Stimulated activated CD4-positive, alpha-beta T cell treated with anti-CD3 and anti-CD28 coated beads, Interleukin-4, amount 100 ng/mL, for 48 hours (primary cell): Measurements from ENCODE around the gene NFATC1.

Experiments
- DNase-seq, 2 donors: peaks; one replicate each; pipeline ENCODE4 v3.0.0-alpha.2; 2020; ENCODE audit warnings: low read depth in 2 of 2

The NFATC1 gene

DNA sequence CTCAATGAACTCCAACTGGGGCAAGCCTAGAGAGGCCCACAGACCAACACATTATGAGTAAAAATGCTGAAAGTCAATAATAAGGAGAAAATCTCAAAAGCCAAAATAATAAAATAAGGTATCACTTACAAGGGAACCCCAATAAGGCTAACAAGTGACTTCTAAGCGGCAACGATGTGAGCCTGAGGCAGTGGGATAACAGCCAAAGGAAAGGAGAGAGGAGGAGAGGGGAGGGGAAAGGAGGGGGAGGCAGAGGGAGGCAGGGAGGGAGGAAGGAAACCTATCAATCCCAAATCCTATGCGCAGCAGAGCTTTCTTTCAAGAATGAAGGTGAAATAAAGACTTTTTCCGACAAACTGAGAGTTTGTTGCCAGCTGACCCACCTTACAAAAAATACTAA is 6.0 kb upstream of the NFATC1 start:
- no peak for DNase-seq

DNA sequence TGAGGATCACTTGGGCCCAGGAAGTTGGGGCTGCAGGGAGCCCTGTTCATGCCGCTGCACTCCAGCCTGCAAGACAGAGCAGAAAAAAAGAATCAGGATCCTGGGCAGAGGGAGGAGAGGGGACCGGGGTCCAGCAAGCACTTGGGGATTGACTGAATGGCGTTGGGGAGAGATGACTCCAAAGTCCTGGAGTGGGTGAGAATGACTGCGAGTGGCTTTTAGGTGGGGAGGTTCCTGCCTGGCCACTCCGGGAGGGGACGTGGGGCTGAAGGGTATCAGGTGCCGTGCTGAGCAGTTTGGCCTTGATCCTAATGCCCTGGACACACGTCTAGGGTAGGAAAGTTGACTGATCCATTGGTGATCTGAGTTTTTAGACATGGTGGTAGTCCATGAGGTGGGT is 3.5 kb upstream of the NFATC1 start:
- DNase-seq, result no peak

DNA sequence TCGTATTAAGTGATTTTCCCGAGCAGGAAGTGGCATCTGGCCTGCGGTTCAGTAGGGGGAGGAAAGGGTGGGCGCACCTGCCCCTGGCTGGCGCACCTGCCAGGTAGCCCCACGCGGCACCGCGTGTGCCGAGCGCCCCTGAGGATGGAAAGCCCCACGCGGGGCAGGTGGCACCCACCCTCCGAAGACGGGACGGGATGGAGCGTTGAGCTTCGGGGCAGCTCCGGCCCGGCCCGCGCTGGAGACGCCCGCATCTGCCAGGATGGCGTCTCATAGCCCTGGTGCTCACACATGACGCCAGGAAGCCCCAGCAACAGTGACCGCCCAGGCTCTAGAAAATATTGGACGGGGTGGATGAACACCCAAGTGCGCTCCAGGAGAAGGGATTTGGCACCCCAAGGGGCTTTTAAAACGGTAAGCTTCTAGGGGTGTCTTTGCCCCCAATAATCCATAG is 2.5 kb upstream of the NFATC1 start:
- DNase-seq, result no peak

DNA sequence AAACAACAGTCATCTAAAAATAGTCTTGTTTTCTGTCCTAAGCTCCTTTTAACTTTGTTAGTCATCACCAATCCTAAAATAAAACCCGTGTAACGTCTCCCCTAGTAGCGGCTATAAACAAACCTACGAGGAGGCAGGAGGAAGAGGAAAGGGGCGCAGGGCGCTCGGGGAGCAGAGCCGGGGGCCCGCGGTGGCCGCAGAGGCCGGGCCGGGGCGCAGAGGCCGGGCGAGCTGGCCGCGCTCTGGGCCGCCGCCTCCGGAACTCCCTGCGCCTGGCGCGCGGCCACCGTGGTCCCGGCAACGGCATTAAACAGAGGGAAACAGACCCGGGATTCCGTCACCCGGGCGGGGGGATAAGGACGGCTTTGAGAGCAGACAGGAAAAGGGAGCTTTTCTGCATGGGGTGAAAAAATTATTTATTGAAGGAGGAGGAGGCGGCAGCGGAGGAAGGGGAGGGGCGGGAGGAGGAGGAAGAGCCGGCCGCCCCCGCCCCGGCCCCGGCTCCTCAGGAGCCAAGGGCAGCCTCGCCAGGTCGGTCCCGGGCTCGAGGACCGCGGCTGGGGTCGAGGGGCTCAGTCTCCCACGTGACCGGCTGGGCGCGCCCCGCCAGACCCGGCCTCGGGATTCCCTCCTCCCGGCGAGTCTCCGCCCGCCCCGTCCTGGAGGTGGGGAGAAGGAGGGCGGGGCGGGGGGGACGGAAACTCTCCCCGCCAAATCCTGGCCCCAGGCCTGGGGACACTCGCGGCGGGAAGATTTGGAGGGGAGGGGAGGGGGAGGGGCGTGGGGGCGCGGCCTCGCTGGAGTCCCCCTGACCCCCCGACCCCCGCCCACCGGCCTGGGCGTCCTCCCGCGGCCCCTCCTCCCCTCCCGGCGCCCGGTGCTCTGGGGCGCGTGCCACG is 1.8 kb upstream of the NFATC1 start:
- no peak for DNase-seq

DNA sequence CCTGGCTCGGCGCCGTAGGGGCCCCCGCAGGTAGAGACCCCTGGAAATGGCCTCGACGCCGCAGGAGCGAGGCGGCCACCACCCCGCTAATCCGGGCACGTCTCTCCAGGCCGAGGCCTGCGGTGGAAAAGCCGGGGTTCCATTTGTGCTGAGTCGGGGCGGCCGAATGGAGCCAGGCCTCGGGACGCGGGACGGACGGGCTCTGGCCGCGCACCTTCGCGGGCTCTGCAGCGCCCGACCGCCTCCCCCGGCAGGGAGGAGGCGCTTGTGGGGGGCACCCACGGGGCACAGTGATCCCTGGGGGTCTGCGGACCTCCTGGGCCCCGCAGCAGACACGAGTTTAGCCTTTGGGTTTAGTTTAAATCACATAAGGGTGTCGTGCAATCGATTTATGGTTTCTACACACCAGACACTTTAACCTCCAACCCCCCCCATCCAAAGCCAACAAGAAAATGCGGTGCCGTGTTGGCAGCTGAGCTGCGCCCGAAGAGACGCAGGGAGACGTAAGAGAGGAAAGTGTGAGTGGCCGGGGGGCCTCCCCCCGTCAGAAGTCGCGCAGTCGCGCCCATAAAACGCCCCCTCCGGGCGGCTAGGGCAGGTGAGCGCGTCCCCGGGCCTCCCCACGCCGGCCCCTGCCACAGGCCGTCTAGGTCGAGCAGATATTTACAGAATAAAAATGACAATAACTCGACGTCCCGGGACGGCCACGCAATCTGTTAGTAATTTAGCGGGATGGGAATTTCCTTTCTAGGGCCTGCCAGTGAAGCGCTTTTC is 1.0 kb upstream of the NFATC1 start:
- peak; percentile 67 to 76 for DNase-seq

DNA sequence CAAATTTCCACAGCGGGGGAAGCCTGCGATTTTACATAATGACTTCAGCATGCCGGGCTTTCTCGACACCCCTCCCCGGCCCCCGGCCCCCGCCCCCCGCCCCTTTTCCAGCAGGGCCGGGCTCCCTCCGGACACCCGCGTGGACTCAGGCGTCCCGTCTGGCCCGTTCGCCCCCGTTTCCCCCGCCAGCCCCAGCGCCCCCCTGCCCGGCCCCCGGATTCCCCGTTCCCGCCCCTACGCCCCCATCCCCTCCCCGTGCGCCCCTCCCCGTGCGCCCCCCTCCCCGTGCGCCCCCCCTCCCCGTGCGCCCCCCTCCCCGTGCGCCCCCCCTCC is 456 bp upstream of the NFATC1 start:
- DNase-seq, result no peak

DNA sequence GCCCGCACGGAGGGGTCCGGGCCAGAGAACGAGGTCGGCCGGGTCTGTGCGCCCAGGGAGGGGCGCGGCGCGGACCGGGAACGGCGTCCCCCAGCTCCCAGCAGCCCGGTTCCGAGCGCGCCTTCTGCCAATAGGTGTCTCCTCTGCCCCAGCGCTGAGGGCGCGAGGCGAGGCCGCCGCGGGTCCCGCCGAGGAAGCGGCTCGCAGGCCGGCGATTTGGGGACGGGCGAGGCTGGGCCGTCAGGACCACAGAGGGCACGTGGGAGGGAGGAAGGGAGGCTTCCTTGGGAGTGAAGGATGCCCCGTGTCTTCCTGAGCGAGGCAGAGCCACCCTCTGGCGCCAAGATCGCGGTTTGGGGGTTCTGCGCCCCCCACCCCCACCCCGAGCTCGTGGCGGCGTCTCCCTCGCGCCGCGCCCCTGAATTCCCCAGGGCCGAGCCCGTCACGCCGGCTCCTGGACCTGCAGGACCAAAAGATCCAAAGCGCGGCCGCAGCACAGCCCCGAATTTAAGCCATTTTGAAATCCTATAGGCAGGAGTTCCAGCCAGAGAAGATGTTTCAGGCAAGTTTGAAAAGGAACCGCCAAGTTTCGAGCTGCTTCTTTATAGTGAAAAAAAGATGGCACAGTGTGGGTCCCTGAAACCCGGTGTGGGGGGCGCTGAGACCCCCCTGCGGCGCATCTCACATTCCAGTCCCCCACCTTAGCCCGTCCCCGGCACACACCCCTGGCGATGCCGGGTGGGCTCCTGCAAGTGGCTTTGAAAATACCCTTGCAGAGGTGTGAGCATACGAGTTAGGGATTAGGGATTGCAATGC is 909 bp downstream of the NFATC1 start:
- DNase-seq, result no peak

DNA sequence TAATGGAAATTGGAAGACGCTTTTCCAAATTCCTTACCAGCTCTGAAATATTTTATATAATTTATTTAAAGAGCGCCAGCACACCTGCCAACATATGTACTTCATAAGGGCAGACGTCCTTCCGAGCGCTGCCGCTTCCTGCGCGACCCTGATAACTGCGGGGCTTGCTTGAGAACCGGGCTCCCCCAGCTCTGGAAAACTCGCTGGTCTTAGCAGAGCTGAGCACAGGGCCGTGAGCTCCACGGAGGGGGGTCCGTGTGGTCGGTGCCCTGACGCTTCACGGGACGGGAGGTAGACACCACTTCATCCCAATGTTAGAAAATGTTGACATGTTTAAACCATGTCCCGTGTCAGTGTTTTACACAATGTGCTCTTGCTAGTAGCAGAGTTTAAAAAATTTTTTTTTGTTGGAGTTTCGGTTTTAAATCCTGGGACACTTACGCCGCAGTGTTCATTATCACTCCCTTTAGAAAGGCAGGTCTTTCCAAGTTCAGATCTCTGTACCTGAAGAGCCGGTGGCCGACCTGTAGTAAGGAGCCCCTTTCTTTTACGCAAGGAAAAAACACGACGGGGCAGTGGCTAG is 1.6 kb downstream of the NFATC1 start:
- DNase-seq, result no peak

DNA sequence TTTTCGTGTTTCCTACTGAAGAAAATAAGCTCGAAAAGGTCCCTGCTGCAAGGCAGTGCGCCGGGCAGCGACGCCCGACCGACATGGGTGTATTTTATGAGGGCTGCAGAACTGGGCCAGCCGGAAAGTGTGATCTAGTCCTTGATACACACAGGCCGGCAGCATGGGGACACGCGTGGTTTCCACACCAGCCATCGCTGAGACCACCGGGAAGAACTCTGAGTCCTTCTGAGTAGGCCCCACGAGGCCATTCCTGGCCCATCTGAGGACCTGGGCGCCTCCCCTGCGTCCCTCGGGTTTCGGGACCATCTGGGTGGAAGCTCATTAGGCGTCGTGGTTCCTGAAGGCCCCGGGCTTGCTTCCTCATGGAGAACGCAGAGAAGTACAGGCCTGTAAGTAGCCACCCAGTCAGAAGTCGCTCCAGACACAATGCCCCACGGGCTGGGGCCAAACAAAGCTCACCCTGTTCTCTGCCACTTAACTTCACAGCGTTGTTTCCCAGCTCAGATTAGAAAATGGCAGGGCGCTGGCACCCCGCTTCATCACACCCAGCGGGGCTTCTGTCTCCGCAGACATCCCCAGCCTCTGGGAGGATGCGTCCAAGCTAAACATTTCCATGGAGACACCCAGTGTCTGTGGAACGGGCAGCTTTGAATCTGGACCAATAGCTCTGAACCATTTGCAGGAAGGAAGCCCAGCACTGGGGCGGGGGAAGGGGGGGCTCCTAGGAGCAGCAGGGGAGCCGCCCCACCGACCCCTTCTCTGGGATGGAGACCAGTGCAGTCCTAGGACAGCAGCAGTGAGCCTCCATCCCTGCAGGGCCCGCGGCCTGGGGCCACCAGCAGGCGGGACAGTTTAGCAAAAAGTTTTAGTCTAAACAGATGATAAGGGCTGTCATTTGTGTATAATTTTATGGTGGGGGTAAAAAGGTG is 2.4 kb downstream of the NFATC1 start:
- no peak for DNase-seq

DNA sequence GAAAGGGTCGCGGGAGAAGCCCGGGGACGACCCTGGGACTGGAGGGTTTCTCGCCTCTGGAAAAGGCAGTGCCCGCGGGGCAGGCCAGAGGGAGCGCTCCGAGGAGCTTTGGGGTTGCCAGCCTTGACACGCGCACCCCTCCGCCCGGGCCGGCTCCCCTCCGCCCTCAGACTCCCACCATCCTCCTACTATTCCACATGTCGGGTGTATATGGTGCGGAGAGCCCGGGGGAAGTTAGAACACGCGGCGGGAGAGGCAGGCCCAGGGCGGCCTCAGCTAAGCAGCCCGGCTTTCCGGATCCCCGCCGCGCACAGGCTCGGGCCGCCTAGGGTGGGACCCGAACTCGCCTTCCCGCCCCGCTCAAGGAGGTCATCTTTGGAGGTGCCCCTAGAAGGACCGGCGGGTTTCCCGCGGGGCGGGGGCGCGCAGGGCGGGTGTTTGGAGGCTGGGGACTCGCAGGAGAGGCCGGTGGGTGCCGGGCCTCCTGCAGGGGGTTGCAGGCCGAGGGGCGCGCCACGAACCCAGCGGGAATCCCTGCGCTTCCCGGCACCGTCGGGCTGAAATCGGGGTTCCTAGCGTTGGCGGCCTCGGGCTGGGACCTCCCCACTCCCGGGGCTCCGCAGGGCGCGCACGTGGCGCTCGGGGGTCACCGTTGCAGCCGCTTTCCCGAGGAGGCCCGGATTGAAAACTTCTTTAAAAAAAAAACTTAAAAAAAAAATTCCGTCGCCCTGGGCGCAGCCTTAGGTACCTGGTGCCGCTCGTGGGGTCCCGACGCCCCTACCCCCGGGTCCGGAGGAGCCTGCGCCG is 3.7 kb downstream of the NFATC1 start:
- no peak for DNase-seq

DNA sequence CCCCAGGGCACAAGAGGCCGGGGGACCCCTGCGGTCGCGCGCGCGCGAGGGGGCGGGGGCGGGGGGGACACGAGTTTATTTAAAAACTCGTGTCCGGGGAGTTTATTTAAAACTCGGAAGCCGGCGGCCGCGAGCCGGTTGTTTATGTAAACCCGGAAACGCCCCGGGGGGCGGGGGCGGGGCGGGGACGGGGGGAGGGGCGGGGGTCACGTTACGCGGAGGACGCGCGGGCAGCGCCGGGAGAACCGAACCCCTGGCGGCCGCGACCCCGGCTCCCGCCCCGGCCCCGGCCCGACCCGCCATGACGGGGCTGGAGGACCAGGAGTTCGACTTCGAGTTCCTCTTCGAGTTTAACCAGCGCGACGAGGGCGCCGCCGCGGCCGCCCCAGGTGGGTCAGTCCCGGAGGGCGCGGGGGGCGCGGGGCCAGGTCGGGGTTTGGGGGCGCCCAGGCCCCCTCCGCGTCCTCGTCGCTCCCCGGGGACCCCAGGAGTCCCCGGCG is 4.4 kb downstream of the NFATC1 start:
- peak in 1 of 2 donors; percentile 64 for DNase-seq

DNA sequence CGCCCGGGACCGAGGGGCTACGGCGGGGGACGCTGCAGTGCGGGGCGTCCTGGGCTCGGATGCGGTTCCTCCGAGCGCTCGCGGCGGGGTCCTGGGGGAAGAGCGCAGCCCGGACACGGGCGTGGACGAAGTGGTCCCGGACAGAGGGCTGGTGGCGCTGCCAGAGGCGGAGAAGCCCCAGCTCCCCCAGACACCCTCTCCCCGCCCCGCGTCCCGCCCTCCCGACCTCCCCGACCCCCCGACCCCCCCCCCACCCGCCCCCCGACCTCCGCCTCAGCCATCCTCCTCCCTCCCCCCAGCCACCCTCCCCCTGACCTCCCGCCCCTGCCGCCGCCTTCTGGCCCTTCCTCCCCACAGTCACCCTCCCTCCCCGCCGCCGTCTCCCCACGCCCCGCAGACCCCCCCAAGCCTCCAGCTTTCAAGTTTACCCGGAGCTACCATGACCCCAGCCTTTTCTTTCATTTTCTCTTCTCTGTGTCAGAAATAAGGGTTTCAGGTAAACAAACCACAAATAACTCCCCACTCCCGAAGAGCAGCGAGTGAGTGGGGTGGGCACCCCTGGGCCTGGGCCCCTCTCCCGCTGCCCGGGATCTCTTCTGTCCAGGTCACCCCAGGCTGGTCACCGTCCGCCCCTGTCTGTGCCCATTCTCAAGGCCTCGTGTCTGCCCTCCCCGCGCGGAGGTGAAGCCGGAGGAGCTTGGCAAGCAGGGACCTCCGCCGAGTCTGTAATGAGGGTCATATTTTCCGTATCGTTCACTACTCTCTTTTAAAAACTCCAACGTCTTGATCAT is 5.1 kb downstream of the NFATC1 start:
- no peak for DNase-seq

DNA sequence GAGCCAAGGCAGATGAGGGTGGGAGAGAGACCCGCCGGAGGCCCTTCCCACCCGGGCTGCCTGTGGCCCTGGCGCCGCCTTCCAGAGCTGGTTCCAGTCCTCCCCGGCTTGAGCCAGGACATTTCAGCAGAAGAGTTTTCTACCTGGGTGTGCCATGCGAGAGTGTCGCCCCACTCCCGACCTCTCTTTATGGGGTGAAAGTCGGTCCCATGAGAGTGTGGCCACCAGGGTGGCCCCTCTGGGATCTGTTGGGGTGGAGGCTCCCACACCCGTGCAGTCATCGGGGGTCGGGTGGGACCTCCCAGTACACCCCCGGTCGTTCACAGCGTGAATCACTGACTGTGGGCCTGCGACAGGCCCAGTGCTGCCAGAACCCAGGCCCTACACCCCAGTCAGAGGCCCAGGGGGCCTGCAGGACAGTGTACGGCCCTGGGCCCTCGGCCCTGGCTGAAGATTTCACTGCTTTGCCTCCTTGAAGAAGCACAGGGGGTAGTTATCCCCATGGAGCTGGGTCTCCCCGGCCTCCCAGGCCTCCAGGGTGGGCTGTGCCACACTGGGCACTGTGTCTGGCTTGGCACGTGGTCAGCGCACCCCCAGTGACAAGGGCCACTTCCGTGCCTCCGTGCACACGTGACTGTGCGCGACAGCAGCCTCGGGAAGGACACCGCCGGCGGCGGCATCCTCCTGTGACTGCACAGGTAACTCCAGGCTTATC is 5.9 kb downstream of the NFATC1 start:
- DNase-seq, result no peak

DNA sequence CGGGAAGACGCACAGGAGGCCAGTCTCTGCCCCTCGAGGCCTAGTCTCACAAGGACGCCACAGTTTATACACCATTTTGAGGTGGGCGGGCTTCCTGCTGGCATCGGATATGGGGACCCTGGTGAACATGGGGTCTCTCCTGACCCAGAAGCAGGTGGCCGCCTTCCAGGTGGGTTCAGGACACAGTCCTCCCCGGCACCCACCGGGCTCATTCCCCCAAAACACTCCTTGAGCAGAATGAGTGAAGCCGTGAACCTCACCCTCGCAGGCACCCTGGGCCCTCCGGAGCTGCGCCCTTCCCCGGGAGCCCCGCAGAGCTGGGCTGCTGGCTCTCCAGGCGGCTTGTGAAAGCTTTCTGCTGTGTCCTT is 6.5 kb downstream of the NFATC1 start:
- no peak for DNase-seq

DNA sequence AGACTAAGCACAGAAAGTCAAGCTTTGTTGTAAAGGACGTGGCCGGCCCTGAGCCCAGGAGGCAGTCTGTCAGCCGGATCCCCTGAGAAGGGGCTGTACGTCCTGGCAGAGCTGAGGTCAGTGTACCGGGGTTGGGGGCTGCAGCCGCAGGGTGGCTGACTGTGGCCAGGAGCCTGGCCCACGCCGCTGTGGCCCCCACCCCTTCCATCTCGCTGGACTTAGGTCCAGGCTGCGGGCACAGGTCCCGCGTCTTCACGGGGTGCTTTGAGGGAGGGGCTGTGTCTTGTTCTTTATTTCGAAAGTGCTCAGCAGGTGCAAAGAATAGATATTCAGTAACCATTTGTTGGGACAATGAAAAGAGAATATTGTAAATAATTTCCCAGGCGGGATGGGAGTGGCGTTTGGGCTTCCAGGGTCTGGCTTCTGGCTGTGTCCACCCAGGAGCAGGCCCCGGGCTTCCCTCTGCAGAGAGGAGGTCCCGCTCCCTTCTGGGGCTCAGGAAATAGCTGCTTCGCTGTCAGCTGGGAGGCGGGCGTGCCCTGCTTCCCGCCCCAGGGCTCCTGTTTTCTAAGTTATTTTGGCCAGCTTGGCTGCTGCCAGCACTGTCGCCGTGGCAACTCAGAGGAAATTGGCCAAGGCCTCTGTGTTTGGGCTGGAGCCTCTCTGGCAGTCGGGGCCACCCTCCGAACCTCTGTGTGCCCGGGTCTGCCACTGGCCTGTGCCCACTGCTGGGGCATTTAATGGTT is 7.4 kb downstream of the NFATC1 start:
- no peak for DNase-seq

DNA sequence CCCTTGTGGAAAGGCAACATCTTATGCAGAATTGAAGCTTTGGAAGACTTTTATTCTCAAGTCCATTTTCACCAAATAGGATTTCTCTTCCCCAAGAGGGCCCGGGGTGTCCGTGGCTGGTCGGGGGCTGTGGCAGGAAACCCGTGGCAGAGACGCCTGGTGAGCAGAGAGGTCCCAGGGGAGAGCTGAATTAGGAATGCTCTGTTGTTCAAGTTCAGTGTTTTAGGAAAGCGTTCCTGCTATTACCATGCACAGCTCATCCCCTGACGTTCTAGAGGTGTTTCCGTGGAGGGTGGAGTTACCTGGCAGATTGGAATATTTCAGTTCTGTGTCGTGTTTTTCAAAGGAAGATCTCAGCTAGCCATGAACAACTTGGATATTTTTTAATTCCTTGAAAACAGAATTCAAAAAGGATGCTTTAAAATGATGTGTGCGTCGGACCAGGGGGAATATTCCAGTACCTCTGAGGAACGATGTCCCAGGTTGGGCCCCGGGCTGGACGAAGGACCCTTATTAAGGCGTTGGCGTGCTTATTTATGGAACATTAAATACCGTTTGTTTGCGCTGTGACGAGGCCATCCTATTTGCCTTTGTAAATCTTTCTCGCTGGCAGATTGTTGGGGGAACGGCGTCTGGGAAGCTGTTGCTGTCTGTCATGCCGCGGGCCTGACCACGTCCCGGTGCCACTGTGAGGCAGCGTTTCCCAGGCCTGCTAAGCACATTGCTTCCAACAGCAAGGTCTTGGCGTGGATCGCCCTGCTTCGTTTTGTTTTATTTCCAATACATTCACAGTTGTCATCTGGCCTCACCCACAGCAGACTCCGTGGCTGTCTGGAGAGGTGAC is 8.2 kb downstream of the NFATC1 start:
- DNase-seq, result no peak

DNA sequence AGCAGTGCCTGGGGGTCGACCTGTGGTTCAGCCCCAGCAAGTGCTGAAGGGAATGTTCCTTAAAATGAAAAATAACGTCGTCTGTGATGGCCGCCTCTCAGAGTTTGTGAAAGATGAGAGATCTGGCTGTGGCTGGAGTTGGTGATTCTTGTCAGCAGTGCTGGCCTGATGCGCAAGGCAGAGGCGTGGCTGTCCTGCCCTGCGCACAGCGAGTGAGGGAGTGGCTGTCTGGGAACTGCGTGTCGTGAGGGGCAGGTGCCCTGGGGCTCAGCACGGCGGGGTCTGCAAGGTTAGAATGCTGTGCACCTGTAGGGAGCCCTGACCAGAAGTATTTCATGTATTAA is 8.8 kb downstream of the NFATC1 start:
- DNase-seq, result no peak
